Mesangial cell (primary cell): ENCODE data around the gene GRM6. TPM values are rescaled to one million over a fixed set of nuclear protein-coding genes. Genes with fewer than 3 reads are reported as not detected.

ENCODE experiments used
- total RNA-seq: library from RNA; depleted of rRNA; stranded (reverse); fragments of >200 nt; gene quantifications from 2 replicates; pipeline ENCODE4 v1.2.3, GENCODE V29; 2015

The GRM6 gene
- not detected in 2 replicates for total RNA-seq

DNA sequence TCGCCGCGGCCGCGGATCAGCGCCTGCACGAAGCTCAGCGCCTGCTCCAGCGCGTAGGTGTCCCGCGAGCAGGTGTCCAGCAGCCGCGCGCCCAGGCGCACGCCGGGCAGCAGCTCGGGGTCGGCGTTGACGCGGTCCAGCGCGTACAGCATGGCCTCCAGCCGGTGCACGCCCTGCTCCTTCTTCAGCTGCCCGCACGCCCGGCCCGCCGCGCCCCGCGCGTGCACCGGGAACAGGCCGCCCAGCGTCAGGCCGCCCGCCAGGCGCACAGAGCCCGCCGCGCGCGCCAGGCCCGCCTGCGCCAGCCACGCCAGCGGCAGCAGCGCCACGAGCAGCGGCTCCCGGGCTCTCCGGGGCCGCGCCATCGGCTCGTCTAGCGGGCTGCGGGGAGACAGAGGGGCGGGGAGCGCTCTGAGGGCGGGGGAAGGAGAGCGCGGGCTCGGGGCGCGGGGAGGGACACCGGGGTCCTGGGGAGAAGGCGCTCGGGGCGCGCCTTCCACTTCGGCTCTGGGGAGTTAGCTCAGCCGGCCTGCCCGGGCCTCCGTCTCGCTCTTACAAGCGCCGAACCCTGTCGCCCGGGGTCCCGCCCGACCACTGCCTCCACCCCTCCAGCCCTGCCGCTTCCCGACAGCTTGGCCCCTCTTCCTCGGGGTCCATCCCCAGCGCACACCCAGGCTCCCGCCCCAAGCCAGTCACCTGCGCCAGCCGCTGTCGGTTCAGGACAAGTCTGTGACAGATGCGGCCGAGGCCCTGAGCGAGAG is at the start of gene GRM6:
Gene GRM6 (minus strand): TSS at position 741 of the 761 bp plus-strand sequence. CDS start 376 bp downstream, at position 365.

DNA sequence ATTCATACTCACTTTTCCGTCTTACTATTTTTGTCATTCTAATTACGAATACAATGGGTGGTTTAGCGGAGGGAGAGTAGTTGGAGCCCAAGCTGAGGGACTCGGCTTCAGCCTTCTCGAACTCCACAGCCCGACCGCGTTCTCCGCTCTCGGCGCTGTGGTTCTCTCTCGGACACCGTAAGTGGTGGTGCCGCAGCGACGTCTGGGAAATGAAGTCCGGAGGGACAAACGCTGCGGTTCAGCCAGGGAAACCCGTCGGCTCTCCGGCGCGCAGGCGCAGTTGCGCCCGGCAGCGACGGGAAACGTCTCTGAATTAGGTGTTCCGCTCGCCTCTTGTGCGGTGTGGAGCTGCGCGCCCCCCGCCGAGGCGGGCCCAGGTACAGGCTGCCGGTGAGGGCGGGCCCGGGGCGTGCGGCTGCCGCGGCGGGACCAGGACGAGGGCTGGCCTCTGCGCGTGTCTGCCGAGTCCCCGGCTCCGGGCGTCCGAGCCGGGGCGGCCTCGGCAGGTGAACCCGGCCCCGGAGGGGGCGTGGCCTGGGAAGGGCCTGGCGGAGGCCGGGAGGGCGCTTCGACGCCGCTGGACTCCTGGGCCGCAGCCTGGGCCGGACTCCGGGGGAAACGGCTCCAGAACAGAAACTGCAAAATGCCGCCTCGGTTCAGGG is 28.5 kb upstream of the GRM6 start, which contains the start of gene ZNF879:
Gene ZNF879 (plus strand): TSS at position 277 of the 662 bp plus-strand sequence. CDS start 1,201 bp downstream, outside the sequence.

DNA sequence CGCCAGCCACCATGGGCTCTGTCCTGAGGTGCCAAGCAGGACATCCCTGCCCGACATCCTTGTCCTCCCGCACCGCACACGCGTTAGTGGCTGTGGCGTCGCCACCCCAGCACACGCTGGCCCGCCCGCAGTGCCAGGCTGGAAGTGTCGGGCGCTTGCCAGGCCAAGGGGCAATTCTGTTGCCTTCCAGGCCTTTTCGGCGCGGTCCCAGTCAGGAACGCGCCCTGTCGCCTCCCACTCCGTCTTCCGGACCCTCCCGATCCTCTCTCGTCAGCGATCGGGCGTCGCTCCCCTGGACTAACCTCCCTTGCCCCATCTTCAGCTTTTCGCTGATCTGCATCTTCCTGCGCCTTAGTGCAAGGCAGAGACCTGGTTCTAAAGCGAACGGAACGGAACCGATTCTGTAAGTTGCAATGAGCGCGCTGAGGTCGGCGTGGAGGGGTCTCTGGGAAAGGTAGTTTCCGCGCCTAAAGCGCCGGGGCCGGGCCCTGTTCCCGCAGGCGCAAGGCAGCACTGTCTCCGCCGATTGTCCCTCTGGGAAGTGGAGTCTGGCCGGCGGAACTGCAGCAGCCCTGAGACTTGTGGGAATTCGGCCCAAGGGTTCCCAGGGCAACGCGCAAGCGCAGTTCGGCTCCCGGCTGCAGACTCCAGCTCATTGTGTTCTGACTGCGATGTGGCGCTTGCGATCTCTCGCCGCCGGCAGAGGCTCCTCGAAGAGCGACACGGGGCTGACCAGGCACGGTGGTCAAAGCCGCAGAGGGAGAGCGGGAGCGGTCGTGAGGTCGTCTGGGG is 54.4 kb downstream of the GRM6 start, which contains the start of gene ZNF454:
Gene ZNF454 (plus strand): TSS at position 630 of the 792 bp plus-strand sequence. CDS start 1,594 bp downstream, outside the sequence.

Other genes with a start within 250 kb of the GRM6 start
- 2.8 and 4.1 TPM in 2 replicates for gene ZNF354B, start 135.4 kb downstream of the GRM6 start, total RNA-seq
- gene ZFP2, start 99.4 kb downstream of the GRM6 start, total RNA-seq, result 0.33 and 1.1 TPM in 2 replicates
- gene ZNF454, start 54.1 kb downstream of the GRM6 start, total RNA-seq, result 1.3 and 2.9 TPM in 2 replicates
- 0.49 and 2.4 TPM in 2 replicates for gene ZNF879, start 28.5 kb upstream of the GRM6 start, total RNA-seq
- 2.0 and 4.7 TPM in 2 replicates for gene ZNF354C, start 65.1 kb upstream of the GRM6 start, total RNA-seq